GM13976 (cell line): Measurements from ENCODE around the gene LILRA1.
"Not testable (repeated sequence)": the region's sequence is repeated elsewhere in the genome, so short reads cannot be mapped to it uniquely, and the experiment has no call there.

Experiments
- DNase-seq: peaks from one replicate; pipeline ENCODE4 v3.0.0; 2012; ENCODE audit warnings: low spot score
- CTCF ChIP-seq: IDR thresholded peaks from 2 replicates; pipeline ENCODE4 v1.5.1; 2012; ENCODE audit warnings: borderline replicate concordance, mild to moderate bottlenecking; ENCODE audit not compliant: insufficient read depth; ENCODE audit errors: extremely low read depth, missing control alignments, control extremely low read depth
- in situ Hi-C: fragments of 300-500 bp; cut with MboI; formaldehyde crosslinking; loops from one replicate; pipeline ENCODE4 v1.12.0; 2022; ENCODE audit warnings: low sequenced_read_pairs, mixed read lengths, inconsistent platforms; ENCODE audit not compliant: unreplicated experiment

LILRA1 gene

DNA sequence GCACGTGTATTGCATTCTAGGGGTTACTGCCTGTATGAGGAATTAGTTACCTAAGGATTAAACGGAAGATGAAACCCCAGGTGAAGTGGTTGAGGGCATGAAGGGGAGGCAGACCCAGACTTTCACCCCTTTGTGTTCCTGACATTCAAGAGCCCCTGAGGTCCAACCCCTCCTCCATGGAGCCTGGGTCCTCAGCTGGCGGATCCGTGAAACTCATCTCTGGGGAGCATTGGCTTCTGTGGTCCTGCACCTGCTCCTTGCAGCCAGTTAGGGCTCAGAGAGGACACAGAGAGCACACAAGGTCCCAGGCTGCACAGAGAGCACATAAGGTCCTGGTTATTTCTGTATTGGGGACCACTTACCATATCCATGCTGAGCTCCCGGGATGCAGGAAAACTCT, 7.0 kb upstream of the LILRA1 start:
- no peak for TF ChIP-seq CTCF
- in situ Hi-C loops = no loop called here
- DNase-seq = no peak

GRCh38 chr19:54587026-54587425, 6.4 kb upstream of the LILRA1 start:
- no peak for DNase-seq
- in situ Hi-C loops = no loop called here
- no peak for TF ChIP-seq CTCF

DNA sequence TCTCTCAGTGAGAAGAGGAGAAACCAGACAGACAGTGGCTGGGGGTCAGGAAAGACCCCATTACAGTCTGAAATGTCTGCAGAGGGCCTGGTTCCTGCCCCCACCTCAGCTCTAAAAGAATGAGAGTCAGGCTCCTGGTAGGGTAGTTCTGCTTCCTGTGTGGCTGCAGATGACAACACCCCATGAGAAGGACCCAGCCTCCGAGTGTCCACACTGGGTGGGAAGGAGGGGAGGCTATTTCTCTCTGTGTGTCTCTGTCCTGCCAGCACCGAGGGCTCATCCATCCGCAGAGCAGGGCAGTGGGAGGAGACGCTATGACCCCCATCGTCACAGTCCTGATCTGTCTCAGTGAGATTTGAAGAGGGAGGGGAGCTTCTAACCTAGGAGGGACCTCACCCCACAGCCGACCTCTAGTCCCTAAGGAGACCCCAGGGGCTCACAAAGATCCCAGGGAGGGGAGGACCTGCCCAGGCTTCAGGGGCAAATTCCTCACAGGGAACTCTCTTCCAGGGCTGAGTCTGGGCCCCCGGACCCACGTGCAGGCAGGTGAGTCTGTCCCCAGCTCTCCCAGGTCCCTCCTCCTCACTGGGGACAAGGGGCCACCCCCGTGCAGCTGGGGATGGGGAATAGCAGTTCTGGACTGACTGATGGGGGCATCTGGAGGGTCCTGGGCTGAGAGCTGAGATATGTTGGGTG, 647 bp downstream of the LILRA1 start:
- DNase-seq, in situ Hi-C loops: not testable (repeated sequence)

GRCh38 chr19:54594737-54595136, 1.3 kb downstream of the LILRA1 start:
- no peak for TF ChIP-seq CTCF
- in situ Hi-C loops = no loop called here
- DNase-seq = no peak

DNA sequence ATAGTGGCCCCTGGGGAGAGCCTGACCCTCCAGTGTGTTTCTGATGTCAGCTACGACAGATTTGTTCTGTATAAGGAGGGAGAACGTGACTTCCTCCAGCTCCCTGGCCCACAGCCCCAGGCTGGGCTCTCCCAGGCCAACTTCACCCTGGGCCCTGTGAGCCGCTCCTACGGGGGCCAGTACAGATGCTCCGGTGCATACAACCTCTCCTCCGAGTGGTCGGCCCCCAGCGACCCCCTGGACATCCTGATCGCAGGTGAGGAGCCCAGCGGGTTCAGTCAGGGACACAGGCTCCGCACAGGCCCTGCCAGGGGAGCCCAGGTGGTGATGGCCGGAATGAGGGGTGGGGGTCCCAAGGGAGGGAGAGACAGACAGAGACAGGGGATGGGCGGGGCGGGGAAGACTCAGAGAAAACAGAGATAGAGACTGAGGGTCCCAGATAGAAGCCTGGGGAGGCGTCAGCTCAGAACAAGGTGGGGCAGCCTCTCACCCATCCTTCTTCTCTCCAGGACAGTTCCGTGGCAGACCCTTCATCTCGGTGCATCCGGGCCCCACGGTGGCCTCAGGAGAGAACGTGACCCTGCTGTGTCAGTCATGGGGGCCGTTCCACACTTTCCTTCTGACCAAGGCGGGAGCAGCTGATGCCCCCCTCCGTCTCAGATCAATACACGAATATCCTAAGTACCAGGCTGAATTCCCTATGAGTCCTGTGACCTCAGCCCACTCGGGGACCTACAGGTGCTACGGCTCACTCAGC, 2.4 kb downstream of the LILRA1 start:
- DNase-seq, in situ Hi-C loops: not testable (repeated sequence)

GRCh38 chr19:54600212-54600611, 6.8 kb downstream of the LILRA1 start:
- no peak for TF ChIP-seq CTCF
- in situ Hi-C loops = no loop called here
- DNase-seq = no peak

DNA sequence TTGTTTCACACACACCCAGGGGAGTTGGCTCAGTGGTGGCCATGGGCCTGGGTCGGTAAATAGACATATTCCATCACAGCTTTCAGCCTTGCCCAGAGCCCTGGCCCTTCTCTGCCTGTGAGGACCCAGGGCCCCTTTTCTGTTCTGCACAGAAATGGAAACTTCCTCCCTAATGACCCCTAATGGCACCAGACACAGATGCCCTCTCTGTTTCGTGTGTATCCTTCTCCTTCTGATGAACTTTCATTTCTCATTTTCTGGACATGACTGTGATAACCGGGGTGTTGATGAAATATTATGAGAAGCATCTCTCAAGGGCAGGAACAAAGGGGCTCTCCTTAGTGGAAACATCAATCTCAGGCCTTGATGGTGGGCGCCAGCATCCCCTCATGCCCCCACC, 12.8 kb downstream of the LILRA1 start:
- no peak for DNase-seq
- in situ Hi-C loops = no loop called here
- TF ChIP-seq CTCF = no peak
